ENCODE data around the gene TACR3. TPM values are rescaled to one million over a fixed set of nuclear protein-coding genes. Genes with fewer than 3 reads are reported as not detected.
"Not testable (repeated sequence)": the region's sequence is repeated elsewhere in the genome, so short reads cannot be mapped to it uniquely, and the experiment has no call there.

TACR3 gene
- total and polyA plus RNA-seq, 2 donors (not counting 1 experiment from before 2014, with no cell fraction given) = under 0.01 to 0.01 TPM

DNA sequence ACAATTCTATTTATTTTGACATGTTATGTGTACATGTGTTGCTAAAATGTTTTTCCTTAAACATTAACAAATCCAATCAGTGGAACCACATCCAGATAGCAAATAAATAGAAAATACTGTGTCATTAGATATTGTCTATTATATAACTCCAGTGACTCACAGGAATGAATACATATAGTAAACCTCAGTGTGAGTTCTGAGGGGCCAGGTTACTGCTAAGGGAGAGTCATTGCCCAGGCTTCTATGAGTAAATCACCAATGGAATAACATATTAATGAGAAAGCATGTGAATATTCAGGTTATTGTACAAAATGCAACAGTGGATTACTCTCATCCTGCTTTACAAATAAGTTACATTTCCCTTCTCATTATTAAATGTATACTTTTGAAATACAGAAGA is 27.2 kb downstream of the TACR3 start:
- Histone ChIP-seq H2AFZ (ENCODE audit: low read length) (no peak overlapping the region), H3K9ac (ENCODE audit: insufficient read depth, low read length) (no peak overlapping the region), H3K79me2 (ENCODE audit: control insufficient read depth, insufficient read depth, low read length) (no peaks in the 10 kb centered on the region), H3K4me3 (replicated peaks in 1 of 4; ENCODE audit: control extremely low read depth in 1 of 4, insufficient read depth in 1 of 4, low read depth in 3 of 4, low read length in 4 of 4) (no peak overlapping the region), H3K9me3 (ENCODE audit: control insufficient read depth, insufficient read depth, low read depth, low read length) (no peaks in the 10 kb centered on the region), H3K27me3 (ENCODE audit: control insufficient read depth, insufficient read depth, low read length) (no peaks in the 10 kb centered on the region), H3K27ac (ENCODE audit: insufficient read depth, low read length) (no peak overlapping the region), H3K4me2 (ENCODE audit: extremely low read depth, insufficient read depth, low read length) (no peak overlapping the region), H4K20me1 (ENCODE audit: control insufficient read depth, extremely low read depth, insufficient read depth, low read length) (no peaks in the 10 kb centered on the region), H3K36me3 (ENCODE audit: control insufficient read depth, insufficient read depth, low read length) (no peaks in the 10 kb centered on the region), H3K4me1 (ENCODE audit: control insufficient read depth, extremely low read depth, insufficient read depth, low read length) (no peaks in the 10 kb centered on the region)
- TF ChIP-seq, protein P1, sequence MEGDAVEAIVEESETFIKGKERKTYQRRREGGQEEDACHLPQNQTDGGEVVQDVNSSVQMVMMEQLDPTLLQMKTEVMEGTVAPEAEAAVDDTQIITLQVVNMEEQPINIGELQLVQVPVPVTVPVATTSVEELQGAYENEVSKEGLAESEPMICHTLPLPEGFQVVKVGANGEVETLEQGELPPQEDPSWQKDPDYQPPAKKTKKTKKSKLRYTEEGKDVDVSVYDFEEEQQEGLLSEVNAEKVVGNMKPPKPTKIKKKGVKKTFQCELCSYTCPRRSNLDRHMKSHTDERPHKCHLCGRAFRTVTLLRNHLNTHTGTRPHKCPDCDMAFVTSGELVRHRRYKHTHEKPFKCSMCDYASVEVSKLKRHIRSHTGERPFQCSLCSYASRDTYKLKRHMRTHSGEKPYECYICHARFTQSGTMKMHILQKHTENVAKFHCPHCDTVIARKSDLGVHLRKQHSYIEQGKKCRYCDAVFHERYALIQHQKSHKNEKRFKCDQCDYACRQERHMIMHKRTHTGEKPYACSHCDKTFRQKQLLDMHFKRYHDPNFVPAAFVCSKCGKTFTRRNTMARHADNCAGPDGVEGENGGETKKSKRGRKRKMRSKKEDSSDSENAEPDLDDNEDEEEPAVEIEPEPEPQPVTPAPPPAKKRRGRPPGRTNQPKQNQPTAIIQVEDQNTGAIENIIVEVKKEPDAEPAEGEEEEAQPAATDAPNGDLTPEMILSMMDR (conservative IDR thresholded peaks at IDR 0.05 in 1 of 2, IDR thresholded peaks at IDR 0.05 in 1 of 2; ENCODE audit: low read depth in 1 of 2, low read length in 2 of 2) = no peak
- TF ChIP-seq EZH2 (IDR thresholded peaks at IDR 0.05; ENCODE audit: low read length, missing control alignments) = no peak
- no peak for DNase-seq (ENCODE audit: low read depth in 2 of 2)

DNA sequence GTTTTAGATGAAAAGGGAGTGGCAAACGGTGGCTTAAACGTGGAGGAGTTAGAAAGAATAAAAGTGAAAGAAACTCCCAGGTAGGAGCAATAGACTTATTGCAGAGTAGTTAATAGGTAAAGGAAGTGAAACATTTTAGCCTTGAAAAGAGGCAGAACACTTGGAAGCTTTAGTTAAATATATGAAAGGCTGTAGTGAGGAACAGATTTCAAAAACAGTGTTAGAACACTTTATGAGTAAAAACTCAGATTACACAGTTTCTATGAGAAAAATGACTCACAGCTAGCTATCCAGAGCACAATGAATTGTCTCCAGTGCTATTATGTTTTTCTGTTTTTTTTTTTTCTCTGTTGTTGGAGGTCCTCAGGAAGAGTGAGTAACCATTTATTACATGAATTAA is 45.8 kb downstream of the TACR3 start:
- Histone ChIP-seq H2AFZ (ENCODE audit: low read length) (no peak overlapping the region), H3K27me3 (ENCODE audit: control insufficient read depth, insufficient read depth, low read length) (no peaks in the 10 kb centered on the region), H3K4me1 (ENCODE audit: control insufficient read depth, extremely low read depth, insufficient read depth, low read length) (no peaks in the 10 kb centered on the region), H3K9ac (ENCODE audit: insufficient read depth, low read length) (no peak overlapping the region), H3K79me2 (ENCODE audit: control insufficient read depth, insufficient read depth, low read length) (no peaks in the 10 kb centered on the region), H3K36me3 (ENCODE audit: control insufficient read depth, insufficient read depth, low read length) (no peaks in the 10 kb centered on the region), H3K4me3 (replicated peaks in 1 of 4; ENCODE audit: control extremely low read depth in 1 of 4, insufficient read depth in 1 of 4, low read depth in 3 of 4, low read length in 4 of 4) (no peak overlapping the region), H3K27ac (ENCODE audit: insufficient read depth, low read length) (no peak overlapping the region), H3K9me3 (ENCODE audit: control insufficient read depth, insufficient read depth, low read depth, low read length) (no peaks in the 10 kb centered on the region), H3K4me2 (ENCODE audit: extremely low read depth, insufficient read depth, low read length) (no peak overlapping the region), H4K20me1 (ENCODE audit: control insufficient read depth, extremely low read depth, insufficient read depth, low read length) (no peaks in the 10 kb centered on the region)
- DNase-seq (ENCODE audit: low read depth in 2 of 2) = no peak
- TF ChIP-seq, protein P1 (conservative IDR thresholded peaks at IDR 0.05 in 1 of 2, IDR thresholded peaks at IDR 0.05 in 1 of 2; ENCODE audit: low read depth in 1 of 2, low read length in 2 of 2) = no peak
- TF ChIP-seq EZH2 (IDR thresholded peaks at IDR 0.05; ENCODE audit: low read length, missing control alignments) = no peak

GRCh38 chr4:103666764-103667163 is 53.0 kb downstream of the TACR3 start:
- not testable (repeated sequence) for DNase-seq (ENCODE audit: low read depth in 2 of 2); H3K79me2 ChIP-seq (ENCODE audit: control insufficient read depth, insufficient read depth, low read length); H3K9ac ChIP-seq (ENCODE audit: insufficient read depth, low read length); H4K20me1 ChIP-seq (ENCODE audit: control insufficient read depth, extremely low read depth, insufficient read depth, low read length); H3K27ac ChIP-seq (ENCODE audit: insufficient read depth, low read length); H3K4me2 ChIP-seq (ENCODE audit: extremely low read depth, insufficient read depth, low read length); H3K4me1 ChIP-seq (ENCODE audit: control insufficient read depth, extremely low read depth, insufficient read depth, low read length); H3K27me3 ChIP-seq (ENCODE audit: control insufficient read depth, insufficient read depth, low read length); H3K4me3 ChIP-seq (replicated peaks in 1 of 4; ENCODE audit: control extremely low read depth in 1 of 4, insufficient read depth in 1 of 4, low read depth in 3 of 4, low read length in 4 of 4); H3K36me3 ChIP-seq (ENCODE audit: control insufficient read depth, insufficient read depth, low read length); H3K9me3 ChIP-seq (ENCODE audit: control insufficient read depth, insufficient read depth, low read depth, low read length); H2AFZ ChIP-seq (ENCODE audit: low read length)

Data from fibroblast of lung (primary cell).